Glutamatergic neuron (in vitro differentiated cells): ENCODE data around the gene GGNBP2. TPM values are rescaled to one million over a fixed set of nuclear protein-coding genes. Genes with fewer than 3 reads are reported as not detected.

Source experiments
- DNase-seq: peaks from one replicate; pipeline ENCODE4 v3.0.0; 2022
- H3K27ac Mint-ChIP-seq: one replicate; pipeline ENCODE4 v1.8.0; 2020; ENCODE audit warnings: mild to moderate bottlenecking, mixed read lengths, inconsistent platforms; ENCODE audit not compliant: unreplicated experiment
- H3K27me3 Mint-ChIP-seq: one replicate; pipeline ENCODE4 v1.8.0; 2020; ENCODE audit warnings: mild to moderate bottlenecking, moderate library complexity, mixed read lengths, inconsistent platforms; ENCODE audit not compliant: unreplicated experiment
- H3K36me3 Mint-ChIP-seq: one replicate; pipeline ENCODE4 v1.8.0; 2020; ENCODE audit warnings: mild to moderate bottlenecking, mixed read lengths, inconsistent platforms; ENCODE audit not compliant: unreplicated experiment
- H3K4me1 Mint-ChIP-seq: one replicate; pipeline ENCODE4 v1.8.0; 2020; ENCODE audit warnings: mild to moderate bottlenecking, low read depth, mixed read lengths, inconsistent platforms; ENCODE audit not compliant: unreplicated experiment
- H3K4me3 Mint-ChIP-seq: one replicate; pipeline ENCODE4 v1.8.0; 2020; ENCODE audit warnings: mild to moderate bottlenecking, mixed read lengths, inconsistent platforms; ENCODE audit not compliant: unreplicated experiment
- H3K9me3 Mint-ChIP-seq: one replicate; pipeline ENCODE4 v1.8.0; 2020; ENCODE audit warnings: mild to moderate bottlenecking, moderate library complexity, mixed read lengths, inconsistent platforms; ENCODE audit not compliant: unreplicated experiment
- total RNA-seq: library from RNA; stranded (reverse); fragmentation: NEBNext Ultra II Directional; extraction: Animal tissue kit (Norgen Biotek cat#: 25700); gene quantifications from one replicate; pipeline ENCODE4 v1.2.1, GENCODE V29; 2021; ENCODE audit not compliant: unreplicated experiment
- TF ChIP-seq, protein P1 (sequence below): fragments of 200-600 bp; sonication (generic); IDR thresholded peaks from one replicate; pipeline ENCODE4 v1.5.0; 2021; ENCODE audit not compliant: partially characterized antibody, unreplicated experiment

The GGNBP2 gene
- total RNA-seq, 1 donor from 2014 or later = 105 TPM

- TF ChIP-seq, protein P1, sequence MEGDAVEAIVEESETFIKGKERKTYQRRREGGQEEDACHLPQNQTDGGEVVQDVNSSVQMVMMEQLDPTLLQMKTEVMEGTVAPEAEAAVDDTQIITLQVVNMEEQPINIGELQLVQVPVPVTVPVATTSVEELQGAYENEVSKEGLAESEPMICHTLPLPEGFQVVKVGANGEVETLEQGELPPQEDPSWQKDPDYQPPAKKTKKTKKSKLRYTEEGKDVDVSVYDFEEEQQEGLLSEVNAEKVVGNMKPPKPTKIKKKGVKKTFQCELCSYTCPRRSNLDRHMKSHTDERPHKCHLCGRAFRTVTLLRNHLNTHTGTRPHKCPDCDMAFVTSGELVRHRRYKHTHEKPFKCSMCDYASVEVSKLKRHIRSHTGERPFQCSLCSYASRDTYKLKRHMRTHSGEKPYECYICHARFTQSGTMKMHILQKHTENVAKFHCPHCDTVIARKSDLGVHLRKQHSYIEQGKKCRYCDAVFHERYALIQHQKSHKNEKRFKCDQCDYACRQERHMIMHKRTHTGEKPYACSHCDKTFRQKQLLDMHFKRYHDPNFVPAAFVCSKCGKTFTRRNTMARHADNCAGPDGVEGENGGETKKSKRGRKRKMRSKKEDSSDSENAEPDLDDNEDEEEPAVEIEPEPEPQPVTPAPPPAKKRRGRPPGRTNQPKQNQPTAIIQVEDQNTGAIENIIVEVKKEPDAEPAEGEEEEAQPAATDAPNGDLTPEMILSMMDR = no peak
- Mint-ChIP-seq H3K27me3 (peaks cover 9% of the 10 kb centered on the region), H3K27ac (peak within 1 kb of the TSS; percentile 93), H3K4me1 (peaks cover 7% of the 10 kb centered on the region), H3K36me3 (no peaks in the 10 kb centered on the region), H3K9me3 (peaks cover 3% of the 10 kb centered on the region), H3K4me3 (peak within 1 kb of the TSS; percentile 98)
- peak; percentile 92 for DNase-seq
Observed at GRCh38 chr17:36534840-36535668, 9.7 kb upstream of the GGNBP2 start, which contains the start of the genes MYO19 and PIGW. MYO19 (minus strand) TSS chr17:36534868; CDS start chr17:36532538, 2,330 bp downstream. PIGW (plus strand) TSS chr17:36534987; CDS start chr17:36537102, 2,115 bp downstream.

DNA sequence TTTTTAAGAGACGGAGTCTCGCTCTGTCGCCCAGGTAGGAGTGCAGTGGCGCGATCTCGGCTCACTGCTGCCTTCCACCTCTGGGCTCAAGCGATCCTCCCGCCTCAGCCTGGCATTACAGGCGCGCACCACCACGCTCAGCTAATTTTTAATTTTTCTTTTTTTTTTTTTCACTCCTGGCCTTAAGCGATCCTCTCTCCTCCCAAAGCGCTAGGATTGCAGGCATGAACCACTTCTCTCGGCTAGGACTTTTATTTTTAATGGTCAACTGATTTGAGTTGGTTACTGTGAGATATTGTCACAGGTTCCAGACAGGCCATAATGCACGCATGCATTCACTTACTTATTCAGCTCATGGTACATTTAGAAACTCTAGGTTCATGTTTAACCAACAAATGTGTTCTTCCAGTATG lies 9.0 kb upstream of the GGNBP2 start:
- Mint-ChIP-seq H3K27me3 (peaks cover 9% of the 10 kb centered on the region), H3K27ac (peak overlapping the region; percentile 76)

DNA sequence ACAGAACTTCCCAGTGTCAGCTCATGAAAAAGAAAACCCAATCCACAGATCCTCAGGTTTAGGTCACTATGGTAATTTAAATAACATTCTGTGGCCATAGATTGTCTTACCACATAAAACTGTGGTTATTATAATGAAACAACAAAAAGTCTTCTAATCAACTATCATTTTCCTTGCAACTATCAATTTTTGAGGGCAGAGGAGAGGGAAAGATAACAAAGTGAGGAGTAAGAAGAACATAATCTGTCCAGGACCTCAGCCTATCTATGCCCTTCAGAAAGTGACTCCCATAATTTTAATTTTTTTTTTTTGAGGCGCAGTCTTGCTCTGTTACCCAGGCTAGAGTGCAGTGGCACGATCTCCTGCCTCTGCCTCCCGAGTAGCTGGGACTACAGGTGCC lies 4.0 kb upstream of the GGNBP2 start:
- Mint-ChIP-seq H3K4me3 (no peak overlapping the region), H3K9me3 (peaks cover 9% of the 10 kb centered on the region), H3K27ac (no peak overlapping the region), H3K27me3 (peaks cover 9% of the 10 kb centered on the region), H3K4me1 (peaks cover 4% of the 10 kb centered on the region), H3K36me3 (no peaks in the 10 kb centered on the region)
- no peak for DNase-seq
- TF ChIP-seq, protein P1 = no peak

More for the DNA sequence above, 9.0 kb upstream of the GGNBP2 start:
- Mint-ChIP-seq H3K4me3 (peak overlapping the region; percentile 98), H3K9me3 (peaks cover 3% of the 10 kb centered on the region), H3K36me3 (no peaks in the 10 kb centered on the region), H3K4me1 (peaks cover 7% of the 10 kb centered on the region)
- no peak for DNase-seq
- TF ChIP-seq, protein P1 = no peak

GRCh38 chr17:36542755-36543154 lies 2.0 kb upstream of the GGNBP2 start:
- TF ChIP-seq, protein P1 = no peak
- Mint-ChIP-seq H3K9me3 (peaks cover 13% of the 10 kb centered on the region), H3K36me3 (no peaks in the 10 kb centered on the region), H3K27ac (no peak overlapping the region), H3K4me1 (peaks cover 4% of the 10 kb centered on the region), H3K4me3 (no peak overlapping the region), H3K27me3 (peaks cover 15% of the 10 kb centered on the region)
- no peak for DNase-seq

DNA sequence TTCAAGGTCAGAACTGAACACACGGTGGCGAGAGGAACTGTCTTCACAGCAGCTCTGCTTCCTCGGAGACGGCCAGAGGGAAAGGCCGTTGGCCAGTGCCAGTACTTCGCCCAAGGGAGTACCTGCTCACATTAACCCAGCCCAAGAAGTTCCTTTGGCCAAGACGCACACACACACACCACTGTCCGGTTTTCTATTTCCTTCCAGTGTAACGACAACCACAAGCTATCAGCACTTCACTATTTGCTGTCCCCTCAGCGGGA lies 744 bp upstream of the GGNBP2 start:
- DNase-seq = no peak
- H3K4me1 Mint-ChIP-seq = peaks cover 6% of the 10 kb centered on the region
- TF ChIP-seq, protein P1 = no peak
- H3K27me3 Mint-ChIP-seq = peaks cover 15% of the 10 kb centered on the region
- peak overlapping the region; percentile 97 for H3K27ac Mint-ChIP-seq
- H3K4me3 Mint-ChIP-seq = peak overlapping the region; percentile 98
- no peaks in the 10 kb centered on the region for H3K36me3 Mint-ChIP-seq
- peaks cover 13% of the 10 kb centered on the region for H3K9me3 Mint-ChIP-seq
